Right ventricle myocardium inferior (tissue), 1 donor: ENCODE results near the gene DDX19B. TPM values are rescaled to one million over a fixed set of nuclear protein-coding genes. Genes with fewer than 3 reads are reported as not detected.
"Not testable (repeated sequence)": the region's sequence is repeated elsewhere in the genome, so short reads cannot be mapped to it uniquely, and the experiment has no call there.

Source experiments
- ATAC-seq: fragments of 200-7000 bp; cut with Tn5 transposase; one replicate; pipeline ENCODE4 v1.9.1; 2020; ENCODE audit warnings: mild to moderate bottlenecking, moderate library complexity
- DNase-seq: peaks from one replicate; pipeline ENCODE4 v3.0.0; 2021; ENCODE audit errors: missing footprints
- intact Hi-C: fragments of 100-400 bp; cut with DNase I; formaldehyde crosslinking; loops from one replicate; pipeline ENCODE4 v1.11.0; 2022
- total RNA-seq: library from RNA; stranded (reverse); fragmentation: NEBNext Ultra II Directional; extraction: Animal tissue kit (Norgen Biotek cat#: 25700); gene quantifications from one replicate; pipeline ENCODE4 v1.2.1, GENCODE V29; 2021
- donor health status: DM: no; HTN: yes; CAD: no; lungs with severe emphysema.

Gene DDX19B
- total RNA-seq, 1 donor from 2014 or later: 14.1 TPM

GRCh38 chr16:70331588-70332358 lies 32.8 kb downstream of the DDX19B start:
- DNase-seq (no peak), ATAC-seq (peak; percentile 49)
- intact Hi-C loops: loop anchor here (2.0 kb wide), 1 partner anchor 321 kb away; no protein-coding TSS in a partner anchor

- DNase-seq, intact Hi-C loops, ATAC-seq: not testable (repeated sequence)
Observed at GRCh38 chr16:70332728-70333127, 33.7 kb downstream of the DDX19B start.

GRCh38 chr16:70337814-70338213 lies 38.8 kb downstream of the DDX19B start:
- ATAC-seq (no peak), DNase-seq (no peak)
- intact Hi-C loops: no loop called here

GRCh38 chr16:70341600-70341999 lies 42.6 kb downstream of the DDX19B start:
- ATAC-seq (no peak), DNase-seq (no peak)
- intact Hi-C loops: no loop called here

GRCh38 chr16:70342016-70342415 lies 43.0 kb downstream of the DDX19B start:
- intact Hi-C loops: no loop called here
- peak; percentile 49 for ATAC-seq
- DNase-seq: no peak

GRCh38 chr16:70345840-70346239 lies 46.9 kb downstream of the DDX19B start:
- DNase-seq (no peak), ATAC-seq (no peak)
- intact Hi-C loops: loop anchor here (2.0 kb wide), 1 partner anchor 47 kb away; the partner anchor contains the start of gene DDX19B

- DNase-seq (no peak), ATAC-seq (no peak)
- intact Hi-C loops: no loop called here
Observed at GRCh38 chr16:70348991-70349390, 50.0 kb downstream of the DDX19B start.

- DNase-seq (no peak), ATAC-seq (no peak)
- intact Hi-C loops: no loop called here
Observed at GRCh38 chr16:70349783-70350182, 50.8 kb downstream of the DDX19B start.

- DNase-seq: no peak
- intact Hi-C loops: no loop called here
Observed at GRCh38 chr16:70359552-70359951, 60.6 kb downstream of the DDX19B start.

GRCh38 chr16:70364399-70364798 lies 65.4 kb downstream of the DDX19B start:
- intact Hi-C loops: no loop called here
- DNase-seq (no peak), ATAC-seq (no peak)

More at GRCh38 chr16:70359552-70359951, 60.6 kb downstream of the DDX19B start:
- no peak for ATAC-seq

GRCh38 chr16:70370145-70370544 lies 71.2 kb downstream of the DDX19B start:
- intact Hi-C loops: loop anchor here (2.0 kb wide), 1 partner anchor 285 kb away; no protein-coding TSS in a partner anchor
- not testable (repeated sequence) for DNase-seq
- peak; percentile 72 for ATAC-seq

GRCh38 chr16:70370924-70371323 lies 71.9 kb downstream of the DDX19B start:
- intact Hi-C loops: loop anchor here (2.0 kb wide), 1 partner anchor 284 kb away; no protein-coding TSS in a partner anchor

GRCh38 chr16:70372921-70373728 lies 74.1 kb downstream of the DDX19B start:
- DNase-seq: no peak
- ATAC-seq: no peak
- intact Hi-C loops: no loop called here

More at GRCh38 chr16:70370924-70371323, 71.9 kb downstream of the DDX19B start:
- DNase-seq (no peak), ATAC-seq (no peak)

GRCh38 chr16:70374213-70374612 lies 75.2 kb downstream of the DDX19B start:
- DNase-seq (no peak), ATAC-seq (no peak)
- intact Hi-C loops: no loop called here

GRCh38 chr16:70375636-70376611 lies 76.9 kb downstream of the DDX19B start:
- DNase-seq (no peak), ATAC-seq (no peak)
- intact Hi-C loops: no loop called here

- intact Hi-C loops: no loop called here
- no peak for ATAC-seq
Observed at GRCh38 chr16:70377782-70378181, 78.8 kb downstream of the DDX19B start.

GRCh38 chr16:70378869-70379493 lies 80.0 kb downstream of the DDX19B start:
- intact Hi-C loops: no loop called here

More at GRCh38 chr16:70377782-70378181, 78.8 kb downstream of the DDX19B start:
- no peak for DNase-seq

More at GRCh38 chr16:70378869-70379493, 80.0 kb downstream of the DDX19B start:
- DNase-seq (no peak), ATAC-seq (no peak)
